A204.1 (cell line): ENCODE results near the gene DICER1.
"Not testable (repeated sequence)": the region's sequence is repeated elsewhere in the genome, so short reads cannot be mapped to it uniquely, and the experiment has no call there.

ENCODE experiments used
- FAIRE-seq: peaks from 2 replicates; lab custom pipeline; 2012; peaks lifted over from hg19 to GRCh38; lab: Jason Lieb, UNC

DICER1 gene

DNA sequence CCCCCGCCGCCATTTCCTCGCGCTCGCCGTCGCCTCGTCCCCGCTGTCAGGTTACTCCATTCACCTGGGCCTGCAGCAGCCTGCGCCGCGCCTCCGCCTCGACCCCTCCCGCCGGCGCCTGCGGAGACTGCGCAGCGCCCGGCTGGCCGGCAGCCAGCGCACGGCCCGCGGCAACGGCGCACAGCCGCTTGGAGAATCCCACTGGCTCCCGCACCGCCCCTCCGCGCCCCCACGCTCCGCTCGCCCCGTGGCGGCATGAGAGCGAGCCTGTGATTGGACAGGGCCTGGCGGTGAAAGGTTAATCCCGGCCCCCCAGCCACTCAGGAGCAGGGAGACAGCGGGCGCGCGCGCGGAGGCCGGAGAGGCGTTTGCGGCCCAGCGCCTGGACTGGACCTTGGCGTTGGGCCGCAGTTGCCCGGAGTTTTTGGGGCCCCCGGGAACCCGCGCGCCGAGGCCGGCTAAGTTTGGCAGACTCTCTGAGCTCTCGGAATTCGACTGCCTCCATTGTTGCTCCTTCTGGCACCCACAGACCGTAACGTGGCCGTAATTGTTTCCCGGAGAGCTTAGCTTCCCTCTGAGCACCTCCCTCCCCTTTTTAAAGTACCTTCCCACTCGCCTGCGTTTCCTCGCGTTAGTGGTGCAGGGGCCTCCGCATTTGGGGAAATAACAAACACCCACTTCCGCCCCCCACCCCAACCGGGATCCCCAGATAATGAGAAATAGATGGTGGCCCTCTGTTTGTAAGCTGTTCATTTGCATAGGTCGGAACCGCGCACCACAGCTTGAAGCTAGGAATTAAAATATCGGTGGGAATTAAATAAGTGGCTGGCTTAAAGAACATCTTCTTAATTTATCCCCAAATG, at the start of gene DICER1:
Gene DICER1, minus strand, starts transcription at position 203 of the 863 bp plus-strand sequence. CDS start 24,071 bp downstream, outside the sequence.
- FAIRE-seq: no peak

DNA sequence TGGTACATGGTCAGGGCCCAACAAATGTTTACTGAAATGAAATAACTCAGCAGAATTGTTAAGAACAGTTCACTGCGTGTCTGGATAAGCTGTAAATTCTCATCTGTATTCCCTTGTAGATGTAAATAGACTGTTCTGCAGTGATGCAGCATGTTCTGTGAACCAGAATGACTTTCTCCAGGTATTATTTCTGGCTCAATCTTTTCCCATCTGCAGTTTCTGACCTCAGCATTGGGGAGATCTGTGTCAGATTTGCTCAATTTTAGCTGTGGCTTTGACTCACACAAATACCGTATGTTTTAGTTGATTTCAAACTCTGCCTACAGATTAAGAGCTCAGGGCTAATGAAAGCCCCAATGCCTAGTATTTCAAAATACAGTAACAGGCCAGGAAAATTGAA, 49.2 kb upstream of the DICER1 start:
- FAIRE-seq: no peak

- no peak for FAIRE-seq
These were observed 47.4 kb upstream of the DICER1 start for GRCh38 chr14:95204705-95205104.

GRCh38 chr14:95201745-95202144, 44.4 kb upstream of the DICER1 start:
- FAIRE-seq: not testable (repeated sequence)

GRCh38 chr14:95200404-95200803, 43.1 kb upstream of the DICER1 start:
- no peak for FAIRE-seq

- FAIRE-seq: no peak
These were observed 42.1 kb upstream of the DICER1 start for GRCh38 chr14:95199298-95199983.

- FAIRE-seq: no peak
These were observed 41.0 kb upstream of the DICER1 start for GRCh38 chr14:95198320-95198719.

GRCh38 chr14:95197551-95197950, 40.2 kb upstream of the DICER1 start:
- no peak for FAIRE-seq

DNA sequence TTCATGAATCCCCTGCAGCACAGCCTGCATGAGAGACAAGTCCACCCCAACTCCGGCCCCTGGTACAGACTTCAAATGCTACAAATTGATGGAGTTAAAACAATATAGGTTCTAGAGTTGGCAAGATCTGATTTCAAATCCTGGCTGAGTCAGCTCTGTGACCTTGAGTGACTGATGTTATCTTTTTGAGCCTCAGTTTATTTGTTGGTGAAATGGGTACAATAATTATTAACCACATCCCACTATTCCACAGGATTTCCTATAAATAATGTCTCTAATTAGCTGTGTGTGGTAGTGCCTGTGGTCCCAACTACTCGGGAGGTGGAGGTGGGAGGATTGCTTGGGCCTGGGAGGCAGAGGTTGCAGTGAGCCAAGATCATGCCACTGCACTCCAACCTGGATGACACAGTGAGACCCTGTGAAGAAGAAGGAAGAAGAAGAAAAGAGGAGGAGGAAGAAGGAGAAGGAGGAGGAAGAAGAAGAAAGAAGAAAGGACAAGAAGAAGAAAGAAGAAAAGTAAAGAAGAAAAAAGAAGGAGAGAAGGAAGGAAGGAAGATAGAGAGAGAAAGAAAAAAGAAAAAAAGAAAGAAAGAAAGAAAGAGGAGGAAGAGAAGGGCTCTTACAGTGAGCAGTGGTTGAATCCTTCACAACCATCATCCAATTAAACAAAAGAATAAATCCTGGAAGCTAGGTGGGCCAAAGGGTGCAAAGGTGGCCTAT, 39.7 kb upstream of the DICER1 start:
- no peak for FAIRE-seq

DNA sequence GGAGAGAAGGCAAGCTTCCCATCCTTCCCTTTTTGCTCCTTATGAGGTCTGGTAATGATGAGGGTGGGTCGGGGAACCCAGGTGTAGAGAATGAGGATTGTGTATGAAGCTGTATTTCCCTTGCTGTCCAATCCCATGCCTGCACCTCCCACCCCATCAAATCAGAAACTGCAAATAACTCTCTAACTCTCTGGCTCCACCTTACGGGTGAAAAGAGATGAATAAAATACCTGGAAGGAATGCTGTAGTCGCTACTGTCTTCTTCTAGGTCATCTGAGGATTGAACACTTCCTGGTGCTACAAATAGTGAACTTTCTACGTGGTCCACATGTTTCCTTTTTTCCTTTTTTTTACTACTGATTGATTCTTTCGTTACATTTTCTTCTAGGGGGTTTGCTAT, 38.9 kb upstream of the DICER1 start:
- FAIRE-seq: no peak

- FAIRE-seq: no peak
These were observed 37.7 kb upstream of the DICER1 start for GRCh38 chr14:95195031-95195430.

DNA sequence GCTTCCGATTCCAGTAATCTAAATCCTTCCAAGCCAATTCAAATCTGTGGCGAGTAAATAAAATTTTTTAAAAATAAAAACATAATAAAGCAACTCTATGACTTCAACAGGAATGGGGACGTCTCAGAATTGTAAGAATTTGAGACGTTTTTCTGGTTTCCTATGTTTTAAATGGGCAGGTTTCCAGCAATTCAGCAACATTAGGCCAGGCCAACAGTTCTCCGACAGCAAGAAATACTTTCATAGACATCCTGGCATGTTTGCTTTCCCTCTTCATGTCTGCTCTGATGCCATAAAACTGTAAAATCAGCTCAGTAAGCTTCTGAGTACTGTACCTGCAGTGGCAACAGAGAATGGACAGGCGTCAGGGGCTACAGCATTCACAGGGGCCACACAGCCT, 35.8 kb upstream of the DICER1 start:
- FAIRE-seq: no peak

DNA sequence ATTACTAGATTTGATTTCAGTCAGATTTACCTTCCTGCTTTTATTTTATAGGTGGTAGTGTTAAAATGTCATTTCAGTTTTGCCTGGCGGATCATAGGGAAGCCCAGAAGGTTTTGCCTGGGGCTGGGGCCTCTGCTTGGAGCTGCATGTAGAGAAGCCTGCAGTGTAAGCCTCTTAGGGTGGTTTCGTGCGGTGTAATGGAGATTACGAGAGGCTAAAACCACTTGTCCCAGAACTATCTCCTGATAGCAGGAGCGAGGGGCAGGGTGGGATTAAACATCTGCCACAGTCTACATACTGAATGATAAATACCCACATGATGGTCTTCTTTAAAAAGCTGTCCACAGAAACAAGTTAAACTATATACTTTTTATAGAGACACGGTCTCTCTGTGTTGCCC, 35.0 kb upstream of the DICER1 start:
- no peak for FAIRE-seq

DNA sequence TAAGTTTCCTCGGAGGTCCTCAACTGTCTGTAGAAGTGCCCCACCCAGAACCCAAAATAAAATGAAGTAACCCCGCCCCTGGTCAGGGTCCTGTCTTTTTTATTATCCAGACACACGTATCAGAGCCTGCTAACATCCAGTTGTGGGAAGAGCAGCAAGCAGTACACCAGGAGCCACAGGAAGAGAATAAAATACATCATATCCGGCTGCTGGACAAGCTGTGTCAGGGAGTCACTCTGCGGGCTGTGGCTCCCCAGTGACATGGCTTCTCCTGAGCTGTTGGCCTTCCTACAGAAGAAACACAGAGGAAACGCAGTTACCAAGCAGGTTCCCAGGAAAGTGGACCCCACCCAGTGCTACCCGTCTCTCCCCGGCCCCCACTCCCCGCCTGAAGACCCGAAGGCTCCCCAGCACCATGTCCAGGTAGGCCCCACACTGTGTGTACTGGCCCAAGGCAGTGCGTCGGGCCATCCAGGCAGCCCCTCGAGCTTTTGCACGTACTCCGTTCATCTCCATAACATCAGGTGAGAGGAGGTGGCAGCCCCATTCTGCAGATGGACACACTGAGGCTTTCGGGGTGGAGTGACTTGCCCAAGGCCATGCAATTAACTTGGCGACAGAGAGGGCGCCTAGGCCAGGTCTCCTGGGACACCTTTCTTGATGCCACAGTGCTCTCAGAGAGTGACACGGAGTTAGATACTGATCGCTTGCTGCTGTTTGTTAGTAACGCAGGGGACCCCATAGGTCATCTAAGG, 34.3 kb upstream of the DICER1 start:
- FAIRE-seq: no peak

DNA sequence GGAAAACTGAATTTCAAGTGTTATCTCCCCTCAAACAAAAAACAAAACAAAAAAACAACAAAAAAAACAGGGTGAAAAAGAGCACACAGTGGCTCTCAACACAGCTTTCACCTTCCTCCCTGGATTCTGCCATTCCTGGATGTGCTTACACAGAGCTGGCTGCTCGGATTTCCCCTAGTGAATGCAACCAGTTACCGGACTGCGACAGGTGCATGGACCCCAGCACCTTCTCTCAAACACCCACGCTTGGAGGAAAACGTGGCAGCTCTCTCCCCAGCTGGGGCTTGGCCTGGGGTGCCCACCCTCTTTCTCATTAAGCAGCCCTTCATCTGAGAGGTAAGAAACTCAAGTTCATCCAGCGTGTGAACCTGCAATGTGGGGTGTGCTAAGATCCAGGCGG, 33.5 kb upstream of the DICER1 start:
- FAIRE-seq: no peak

DNA sequence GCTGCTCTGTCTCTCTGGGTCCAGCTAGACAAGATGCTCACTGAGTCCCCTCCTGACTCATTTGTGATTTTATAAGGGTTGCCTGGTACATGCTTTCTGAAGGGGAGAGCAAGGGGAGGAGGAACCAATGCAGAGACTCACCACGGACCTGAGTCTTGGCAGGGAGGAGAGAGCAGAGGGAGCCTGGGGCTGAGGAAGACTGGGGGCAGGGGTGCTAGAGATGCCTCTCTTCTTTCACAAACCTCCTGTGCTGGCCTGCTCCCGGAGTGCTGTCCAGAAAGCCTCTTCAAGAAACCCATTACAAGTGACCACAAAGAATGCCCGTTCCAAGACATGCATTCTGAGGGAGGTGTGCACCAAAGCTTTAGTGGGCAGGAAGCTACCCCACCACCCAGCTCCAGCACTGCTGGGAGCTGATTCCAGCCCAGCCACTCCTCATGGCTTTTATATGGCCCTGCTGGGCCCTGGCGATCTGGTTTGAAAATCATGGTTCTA, 33.1 kb upstream of the DICER1 start:
- FAIRE-seq: no peak

GRCh38 chr14:95189367-95190132, 32.2 kb upstream of the DICER1 start:
- FAIRE-seq: no peak

DNA sequence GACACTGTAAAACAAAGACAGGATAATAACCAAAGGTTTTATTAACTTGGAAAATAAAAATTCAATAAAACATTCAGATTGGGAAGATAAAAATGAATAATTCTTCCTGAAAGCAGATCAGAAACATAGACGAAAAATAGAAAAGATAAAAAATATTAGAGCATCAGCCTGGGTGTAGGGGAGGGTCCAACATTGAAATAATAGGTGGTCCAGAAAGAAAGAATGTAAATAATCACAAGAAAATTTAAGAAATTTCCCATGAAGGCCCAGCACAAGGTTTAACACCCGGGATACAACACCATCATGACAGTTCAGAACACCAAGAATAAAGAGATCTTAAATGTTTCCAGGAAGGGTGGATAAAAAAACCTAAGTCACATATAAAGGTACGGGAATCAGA, 31.1 kb upstream of the DICER1 start:
- FAIRE-seq: no peak

- FAIRE-seq: no peak
These were observed 28.6 kb upstream of the DICER1 start for GRCh38 chr14:95185767-95186392.

DNA sequence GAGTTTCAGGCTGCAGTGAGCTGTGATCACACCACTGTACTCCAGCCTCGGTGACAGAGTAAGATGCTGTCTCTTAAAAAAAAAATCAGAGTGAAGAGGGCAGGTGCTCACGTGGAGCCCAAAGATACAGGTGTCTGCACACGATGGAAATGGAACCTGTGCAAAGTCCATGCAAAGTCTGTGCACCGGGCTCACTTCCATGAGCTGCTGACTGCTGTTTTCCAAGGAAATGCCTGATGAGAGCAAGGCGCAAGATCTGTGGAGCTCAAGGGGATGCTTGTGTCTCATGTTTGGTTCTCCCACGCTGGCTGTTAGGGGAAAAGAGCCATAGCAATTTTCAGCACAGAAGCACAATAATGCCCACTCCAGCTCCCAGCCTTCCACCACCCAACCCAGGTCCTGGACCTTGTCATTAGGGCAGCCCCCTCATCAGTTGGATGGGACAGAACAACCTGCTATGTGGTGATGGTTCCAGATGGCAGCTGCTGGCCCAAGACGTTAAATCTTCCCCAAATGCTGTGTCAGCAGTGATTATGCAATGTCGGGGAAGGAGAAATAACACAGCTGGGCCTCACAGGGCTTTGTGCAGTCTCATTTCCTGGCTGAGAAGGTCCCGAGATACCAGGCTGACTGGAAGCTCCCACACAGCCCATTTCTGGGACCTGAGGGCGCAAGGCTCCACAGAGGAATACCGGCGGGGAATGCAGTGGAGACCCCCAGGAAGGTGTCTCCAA, 27.9 kb upstream of the DICER1 start:
- FAIRE-seq: no peak
